HuH-7.5 (cell line): Measurements from ENCODE around the gene TAF11L10.
"Not testable (repeated sequence)": the region's sequence is repeated elsewhere in the genome, so short reads cannot be mapped to it uniquely, and the experiment has no call there.

Source experiments
- DNase-seq: peaks from one replicate; pipeline ENCODE4 v3.0.0; 2011; ENCODE audit warnings: low spot score

The TAF11L10 gene

GRCh38 chr5:17597728-17598127 lies at the start of gene TAF11L10:
TSS of gene TAF11L10 (minus strand) at chr5:17597828.
- DNase-seq: not testable (repeated sequence)

- DNase-seq: no peak
Observed at GRCh38 chr5:17634160-17634559, 36.5 kb upstream of the TAF11L10 start, which contains the start of gene TAF11L14. TSS of gene TAF11L14 (plus strand) at chr5:17634460.

GRCh38 chr5:17631788-17632187 lies 34.2 kb upstream of the TAF11L10 start, which contains the start of gene TAF11L13:
TSS of gene TAF11L13 (plus strand) at chr5:17632088.
- DNase-seq: not testable (repeated sequence)

- no peak for DNase-seq
Observed at GRCh38 chr5:17625686-17626085, 28.1 kb upstream of the TAF11L10 start.

GRCh38 chr5:17620627-17621026 lies 23.0 kb upstream of the TAF11L10 start:
- DNase-seq: no peak

- no peak for DNase-seq
Observed at GRCh38 chr5:17619354-17619753, 21.7 kb upstream of the TAF11L10 start.

GRCh38 chr5:17614872-17615605 lies 17.4 kb upstream of the TAF11L10 start:
- DNase-seq: no peak

- not testable (repeated sequence) for DNase-seq
Observed at GRCh38 chr5:17610092-17610491, 12.5 kb upstream of the TAF11L10 start, which contains the start of gene TAF11L12. TSS of gene TAF11L12 (plus strand) at chr5:17610392.

- not testable (repeated sequence) for DNase-seq
Observed at GRCh38 chr5:17607461-17607860, 9.8 kb upstream of the TAF11L10 start.

- DNase-seq: no peak
Observed at GRCh38 chr5:17604951-17605350, 7.3 kb upstream of the TAF11L10 start.

- not testable (repeated sequence) for DNase-seq
Observed at GRCh38 chr5:17603880-17604279, 6.3 kb upstream of the TAF11L10 start, which contains the start of gene TAF11L11. TSS of gene TAF11L11 (plus strand) at chr5:17604183.

- not testable (repeated sequence) for DNase-seq
Observed at GRCh38 chr5:17594255-17594654, 3.4 kb downstream of the TAF11L10 start, which contains the start of gene TAF11L9. TSS of gene TAF11L9 (minus strand) at chr5:17594394.

- DNase-seq: not testable (repeated sequence)
Observed at GRCh38 chr5:17590860-17591259, 6.8 kb downstream of the TAF11L10 start, which contains the start of gene TAF11L8. TSS of gene TAF11L8 (minus strand) at chr5:17590960.

- not testable (repeated sequence) for DNase-seq
Observed at GRCh38 chr5:17585658-17586057, 12.0 kb downstream of the TAF11L10 start, which contains the start of gene TAF11L7. TSS of gene TAF11L7 (minus strand) at chr5:17585758.
